Measurements from ENCODE around the gene CCKAR. TPM values are rescaled to one million over a fixed set of nuclear protein-coding genes. Genes with fewer than 3 reads are reported as not detected.

Gene CCKAR
- total and polyA plus RNA-seq, 2 of the 13 experiments (the other 11 are each of a cell fraction or from before 2014, with no cell fraction given): not detected

- TF ChIP-seq GATAD2A (CRISPR knock-in tag; IDR thresholded peaks at IDR 0.05) (no peak), ZNF589 (CRISPR knock-in tag; conservative IDR thresholded peaks at IDR 0.05) (no peak), ZNF383 (CRISPR knock-in tag; IDR thresholded peaks at IDR 0.05; ENCODE audit: borderline replicate concordance) (no peak)
These were observed 32.9 kb downstream of the CCKAR start (continued) for GRCh38 chr4:26457412-26457811.

GRCh38 chr4:26455571-26455970 lies 34.7 kb downstream of the CCKAR start:
- Histone ChIP-seq H3K4me2 (ENCODE audit: low read depth, low read length) (no peak overlapping the region), H2AFZ (ENCODE audit: low read length) (no peak overlapping the region), H4K20me1 (ENCODE audit: insufficient read depth, low read length) (no peaks in the 10 kb centered on the region), H3K27ac (ENCODE audit: extremely low read length, insufficient read depth, low read length) (no peak overlapping the region), H3K9me3 (ENCODE audit: low read length) (peaks cover 10% of the 10 kb centered on the region; the same call in 1 of the 2 replicates), H3K79me2 (ENCODE audit: insufficient read depth, low read length) (no peaks in the 10 kb centered on the region), H3K36me3 (replicated peaks in 1 of 2; ENCODE audit: control insufficient read depth in 1 of 2, insufficient read depth in 2 of 2, low read length in 2 of 2) (no peaks in the 10 kb centered on the region), H3K4me3 (replicated peaks in 1 of 3; ENCODE audit: insufficient read depth in 1 of 3, low read depth in 2 of 3, low read length in 3 of 3) (no peak overlapping the region), H3K4me1 (ENCODE audit: insufficient read depth, low read length) (peaks cover 30% of the 10 kb centered on the region), H3K9ac (ENCODE audit: insufficient read depth, low read depth, low read length) (no peak overlapping the region), H3K27me3 (ENCODE audit: control insufficient read depth in 1 of 2, insufficient read depth in 2 of 2, low read length in 2 of 2) (no peaks in the 10 kb centered on the region; a peak in 1 of 5 replicates)
- DNase-seq (ENCODE audit: low spot score) (no peak), ATAC-seq (no peak), FAIRE-seq (no peak)
- CTCF ChIA-PET (ENCODE audit: low intra/inter-chr PET ratio, low total read pairs): no interaction called here
- WGBS (ENCODE audit: low lambda C conversion rate): 14% methylated on average over 2 of the region's 2 CpGs
- in situ Hi-C loops (cut with HindIII; ENCODE audit: extremely low pct_ligation_motif_present, low pct_unique_long_range_greater_than_20kb) (no loop called here), intact Hi-C loops (cut with micrococcal nuclease; ENCODE audit: unreplicated experiment) (no loop called here)
- TF ChIP-seq GPN1 (CRISPR knock-in tag; IDR thresholded peaks at IDR 0.05; ENCODE audit: borderline replicate concordance): no peak
- TF ChIP-seq ZNF121 (CRISPR knock-in tag; IDR thresholded peaks at IDR 0.05): no peak
- TF ChIP-seq HMG20B (CRISPR knock-in tag; conservative IDR thresholded peaks at IDR 0.05): no peak
- no peak for TF ChIP-seq YEATS4 (CRISPR knock-in tag; IDR thresholded peaks at IDR 0.05; ENCODE audit: borderline replicate concordance)
- no peak for TF ChIP-seq HOXA9 (CRISPR knock-in tag; IDR thresholded peaks at IDR 0.05; ENCODE audit: borderline replicate concordance)
- no peak for TF ChIP-seq SP2 (CRISPR knock-in tag; IDR thresholded peaks at IDR 0.05)
- TF ChIP-seq RXRA (CRISPR knock-in tag; IDR thresholded peaks at IDR 0.05): no peak
- TF ChIP-seq KDM3A (CRISPR knock-in tag; IDR thresholded peaks at IDR 0.05; ENCODE audit: low read depth): no peak
- TF ChIP-seq TOPORS (CRISPR knock-in tag; IDR thresholded peaks at IDR 0.05): no peak
- TF ChIP-seq KAT7 (CRISPR knock-in tag; IDR thresholded peaks at IDR 0.05; ENCODE audit: borderline replicate concordance): no peak
- no peak for TF ChIP-seq MBNL3 (CRISPR knock-in tag; conservative IDR thresholded peaks at IDR 0.05)
- no peak for TF ChIP-seq ZHX2 (IDR thresholded peaks at IDR 0.05; ENCODE audit: low read depth)
- TF ChIP-seq ZHX2 (CRISPR knock-in tag; IDR thresholded peaks at IDR 0.05; ENCODE audit: borderline replicate concordance): no peak
- POLR2A ChIA-PET: no interaction called here
- no TSS peak for BruUV-seq (replicated peaks)

Measured in HepG2 (cell line).